Sigmoid colon (tissue), 4 donors: ENCODE data around the gene DNER.

Experiments used
- CTCF ChIP-seq, 4 experiments: fragments of 450-650 bp in 3 of 4; fragments of 200-600 bp in 1 of 4; IDR thresholded peaks; one replicate each; pipeline ENCODE4 v1.5.1; 2016 to 2019; ENCODE audit warnings: antibody characterized with exemption in 4 of 4, mild to moderate bottlenecking in 3 of 4, moderate library complexity in 2 of 4
- EP300 ChIP-seq, 4 donors: sonication (generic); formaldehyde crosslinking; IDR thresholded peaks; one replicate each; pipeline ENCODE4 v1.6.1; 2017; ENCODE audit warnings: antibody characterized with exemption in 4 of 4
- POLR2A ChIP-seq, 2 donors: fragments of 450-650 bp; IDR thresholded peaks; one replicate each; pipeline ENCODE4 v1.6.1; 2016; ENCODE audit warnings: antibody characterized with exemption in 2 of 2, mild to moderate bottlenecking in 2 of 2, moderate library complexity in 2 of 2
- POLR2AphosphoS5 ChIP-seq, 4 donors: sonication (generic); formaldehyde crosslinking; IDR thresholded peaks; one replicate each; pipeline ENCODE4 v1.6.1; 2017; ENCODE audit warnings: antibody characterized with exemption in 4 of 4

GRCh38 chr2:229725716-229726574 lies 11.6 kb upstream of the DNER start:
- TF ChIP-seq CTCF (IDR thresholded peaks at IDR 0.05) (no peak), POLR2A (IDR thresholded peaks at IDR 0.05) (no peak), POLR2AphosphoS5 (IDR thresholded peaks at IDR 0.05) (no peak), EP300 (IDR thresholded peaks at IDR 0.05) (no peak)
